ENCODE results near the gene SIK1. TPM values are rescaled to one million over a fixed set of nuclear protein-coding genes. Genes with fewer than 3 reads are reported as not detected.

SIK1 gene
- total RNA-seq, 1 donor from 2014 or later = 0.65 TPM

- no peaks in the 10 kb centered on the region for H3K9me3 Mint-ChIP-seq
- Histone ChIP-seq H3K9ac (no peak overlapping the region), H3K36me3 (no peaks in the 10 kb centered on the region), H3F3A (ENCODE audit: low read depth) (no peaks in the 10 kb centered on the region), H3K27ac (no peak overlapping the region), H3K4me3 (no peak overlapping the region), H3K79me2 (ENCODE audit: low read depth) (no peaks in the 10 kb centered on the region), H3K4me2 (no peak overlapping the region), H3K4me1 (no peaks in the 10 kb centered on the region), H3K9me3 (ENCODE audit: low read depth) (no peaks in the 10 kb centered on the region), H3K27me3 (no peaks in the 10 kb centered on the region), H4K20me1 (ENCODE audit: low read depth) (no peaks in the 10 kb centered on the region), H2AFZ (replicated peaks) (no peak overlapping the region)
- no peak overlapping the region for H3K27ac Mint-ChIP-seq
- TF ChIP-seq EZH2 (IDR thresholded peaks at IDR 0.05) (no peak), CTCF (IDR thresholded peaks at IDR 0.05) (no peak), EZH2phosphoT487 (IDR thresholded peaks at IDR 0.05) (no peak)
- H3K4me1 Mint-ChIP-seq = peaks cover 18% of the 10 kb centered on the region
- no peak for DNase-seq (ENCODE audit: low spot score)
- H3K4me3 Mint-ChIP-seq = no peak overlapping the region
- H3K27me3 Mint-ChIP-seq (ENCODE audit: insufficient read depth, low read depth) = no peaks in the 10 kb centered on the region
- no peaks in the 10 kb centered on the region for H3K36me3 Mint-ChIP-seq
Observed at GRCh38 chr21:43374228-43374885, 52.6 kb downstream of the SIK1 start.

- Mint-ChIP-seq H3K36me3 (no peaks in the 10 kb centered on the region), H3K9me3 (no peaks in the 10 kb centered on the region), H3K4me3 (no peak overlapping the region), H3K4me1 (peaks cover 25% of the 10 kb centered on the region), H3K27me3 (ENCODE audit: insufficient read depth, low read depth) (peaks cover 5% of the 10 kb centered on the region), H3K27ac (no peak overlapping the region)
- no peak for TF ChIP-seq EZH2 (IDR thresholded peaks at IDR 0.05)
- no peak for TF ChIP-seq EZH2phosphoT487 (IDR thresholded peaks at IDR 0.05)
- no peak for TF ChIP-seq CTCF (IDR thresholded peaks at IDR 0.05)
- no peak overlapping the region for H3K27ac ChIP-seq
- H2AFZ ChIP-seq (replicated peaks) = no peak overlapping the region
- no peak overlapping the region for H3K4me2 ChIP-seq
- H3K4me3 ChIP-seq = no peak overlapping the region
- no peaks in the 10 kb centered on the region for H3F3A ChIP-seq (ENCODE audit: low read depth)
- H3K27me3 ChIP-seq = no peaks in the 10 kb centered on the region
- no peak overlapping the region for H3K9ac ChIP-seq
- H3K79me2 ChIP-seq (ENCODE audit: low read depth) = no peaks in the 10 kb centered on the region
- H3K36me3 ChIP-seq = no peaks in the 10 kb centered on the region
- H3K4me1 ChIP-seq = no peaks in the 10 kb centered on the region
- no peaks in the 10 kb centered on the region for H3K9me3 ChIP-seq (ENCODE audit: low read depth)
- no peaks in the 10 kb centered on the region for H4K20me1 ChIP-seq (ENCODE audit: low read depth)
- DNase-seq (ENCODE audit: low spot score) = no peak
Observed at GRCh38 chr21:43373362-43374227, 53.3 kb downstream of the SIK1 start.

GRCh38 chr21:43372663-43373361 lies 54.1 kb downstream of the SIK1 start:
- Histone ChIP-seq H2AFZ (replicated peaks) (no peak overlapping the region), H3K79me2 (ENCODE audit: low read depth) (no peaks in the 10 kb centered on the region), H3F3A (ENCODE audit: low read depth) (no peaks in the 10 kb centered on the region), H4K20me1 (ENCODE audit: low read depth) (no peaks in the 10 kb centered on the region), H3K4me3 (no peak overlapping the region), H3K27me3 (no peaks in the 10 kb centered on the region), H3K9me3 (ENCODE audit: low read depth) (no peaks in the 10 kb centered on the region), H3K4me1 (no peaks in the 10 kb centered on the region), H3K4me2 (no peak overlapping the region), H3K9ac (no peak overlapping the region), H3K27ac (no peak overlapping the region), H3K36me3 (no peaks in the 10 kb centered on the region)
- Mint-ChIP-seq H3K27ac (no peak overlapping the region), H3K4me3 (no peak overlapping the region), H3K4me1 (peaks cover 30% of the 10 kb centered on the region), H3K9me3 (no peaks in the 10 kb centered on the region), H3K36me3 (no peaks in the 10 kb centered on the region), H3K27me3 (ENCODE audit: insufficient read depth, low read depth) (peaks cover 12% of the 10 kb centered on the region)
- DNase-seq (ENCODE audit: low spot score) = no peak
- no peak for TF ChIP-seq CTCF (IDR thresholded peaks at IDR 0.05)
- TF ChIP-seq EZH2phosphoT487 (IDR thresholded peaks at IDR 0.05) = no peak
- TF ChIP-seq EZH2 (IDR thresholded peaks at IDR 0.05) = no peak

Measured in neural progenitor cell (in vitro differentiated cells).